PFSK-1 (cell line): ENCODE data around the gene ZDHHC17.

Source experiments
- FOXP2 ChIP-seq: optimal IDR thresholded peaks from 2 replicates; pipeline ENCODE3; 2011; ENCODE audit warnings: borderline replicate concordance, control low read depth, inconsistent platforms; ENCODE audit not compliant: insufficient read depth; ENCODE audit errors: extremely low read length, extremely low read depth
- POLR2AphosphoS5 ChIP-seq: IDR thresholded peaks from 2 replicates; pipeline ENCODE4 v1.6.1; 2012; ENCODE audit warnings: low read depth, mild to moderate bottlenecking, control low read depth, low read length, moderate library complexity
- SIN3A ChIP-seq: IDR thresholded peaks from 2 replicates; pipeline ENCODE4 v1.6.1; 2012; ENCODE audit warnings: mild to moderate bottlenecking, low read length, moderate library complexity, borderline replicate concordance; ENCODE audit not compliant: insufficient read depth
- TAF1 ChIP-seq: IDR thresholded peaks from 2 replicates; pipeline ENCODE4 v1.6.1; 2012; ENCODE audit warnings: low read length, control low read depth, borderline replicate concordance; ENCODE audit not compliant: insufficient read depth
- TF ChIP-seq, protein P1 (sequence below), 2 experiments: IDR thresholded peaks; 2 replicates each; pipeline versions ENCODE4 v1.6.1 to v1.8.0; 2011 to 2012; ENCODE audit warnings: low read depth in 2 of 2, low read length in 2 of 2, control low read depth in 1 of 2, inconsistent platforms in 1 of 2, mild to moderate bottlenecking in 1 of 2, moderate library complexity in 1 of 2; ENCODE audit not compliant: insufficient read depth in 1 of 2

Gene ZDHHC17

DNA sequence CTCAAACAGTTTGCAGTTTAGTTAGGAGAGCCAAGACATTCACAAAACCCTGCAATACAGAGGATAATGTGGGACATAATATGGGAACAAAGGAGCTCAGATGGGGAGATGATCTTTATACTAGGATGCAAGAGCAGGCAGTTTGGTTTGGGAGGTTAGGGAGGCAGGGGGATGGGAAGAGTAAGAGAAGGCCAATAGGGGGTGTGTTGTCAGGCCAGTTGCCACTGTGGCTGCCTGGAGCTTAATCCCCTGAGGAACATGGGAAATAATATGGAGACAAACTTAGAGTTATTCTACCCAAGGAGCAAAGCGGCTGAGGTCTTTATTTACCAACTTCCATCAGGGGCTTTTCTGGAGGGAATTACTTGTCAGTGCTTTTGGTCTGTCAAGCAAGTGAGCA lies 124.9 kb downstream of the ZDHHC17 start:
- TF ChIP-seq POLR2AphosphoS5 (no peak), SIN3A (no peak), TAF1 (no peak), FOXP2 (no peak)
- TF ChIP-seq, protein P1, sequence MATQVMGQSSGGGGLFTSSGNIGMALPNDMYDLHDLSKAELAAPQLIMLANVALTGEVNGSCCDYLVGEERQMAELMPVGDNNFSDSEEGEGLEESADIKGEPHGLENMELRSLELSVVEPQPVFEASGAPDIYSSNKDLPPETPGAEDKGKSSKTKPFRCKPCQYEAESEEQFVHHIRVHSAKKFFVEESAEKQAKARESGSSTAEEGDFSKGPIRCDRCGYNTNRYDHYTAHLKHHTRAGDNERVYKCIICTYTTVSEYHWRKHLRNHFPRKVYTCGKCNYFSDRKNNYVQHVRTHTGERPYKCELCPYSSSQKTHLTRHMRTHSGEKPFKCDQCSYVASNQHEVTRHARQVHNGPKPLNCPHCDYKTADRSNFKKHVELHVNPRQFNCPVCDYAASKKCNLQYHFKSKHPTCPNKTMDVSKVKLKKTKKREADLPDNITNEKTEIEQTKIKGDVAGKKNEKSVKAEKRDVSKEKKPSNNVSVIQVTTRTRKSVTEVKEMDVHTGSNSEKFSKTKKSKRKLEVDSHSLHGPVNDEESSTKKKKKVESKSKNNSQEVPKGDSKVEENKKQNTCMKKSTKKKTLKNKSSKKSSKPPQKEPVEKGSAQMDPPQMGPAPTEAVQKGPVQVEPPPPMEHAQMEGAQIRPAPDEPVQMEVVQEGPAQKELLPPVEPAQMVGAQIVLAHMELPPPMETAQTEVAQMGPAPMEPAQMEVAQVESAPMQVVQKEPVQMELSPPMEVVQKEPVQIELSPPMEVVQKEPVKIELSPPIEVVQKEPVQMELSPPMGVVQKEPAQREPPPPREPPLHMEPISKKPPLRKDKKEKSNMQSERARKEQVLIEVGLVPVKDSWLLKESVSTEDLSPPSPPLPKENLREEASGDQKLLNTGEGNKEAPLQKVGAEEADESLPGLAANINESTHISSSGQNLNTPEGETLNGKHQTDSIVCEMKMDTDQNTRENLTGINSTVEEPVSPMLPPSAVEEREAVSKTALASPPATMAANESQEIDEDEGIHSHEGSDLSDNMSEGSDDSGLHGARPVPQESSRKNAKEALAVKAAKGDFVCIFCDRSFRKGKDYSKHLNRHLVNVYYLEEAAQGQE (IDR thresholded peaks at IDR 0.05; ENCODE audit: insufficient read depth in 1 of 2, low read depth in 2 of 2, low read length in 2 of 2) = no peak

DNA sequence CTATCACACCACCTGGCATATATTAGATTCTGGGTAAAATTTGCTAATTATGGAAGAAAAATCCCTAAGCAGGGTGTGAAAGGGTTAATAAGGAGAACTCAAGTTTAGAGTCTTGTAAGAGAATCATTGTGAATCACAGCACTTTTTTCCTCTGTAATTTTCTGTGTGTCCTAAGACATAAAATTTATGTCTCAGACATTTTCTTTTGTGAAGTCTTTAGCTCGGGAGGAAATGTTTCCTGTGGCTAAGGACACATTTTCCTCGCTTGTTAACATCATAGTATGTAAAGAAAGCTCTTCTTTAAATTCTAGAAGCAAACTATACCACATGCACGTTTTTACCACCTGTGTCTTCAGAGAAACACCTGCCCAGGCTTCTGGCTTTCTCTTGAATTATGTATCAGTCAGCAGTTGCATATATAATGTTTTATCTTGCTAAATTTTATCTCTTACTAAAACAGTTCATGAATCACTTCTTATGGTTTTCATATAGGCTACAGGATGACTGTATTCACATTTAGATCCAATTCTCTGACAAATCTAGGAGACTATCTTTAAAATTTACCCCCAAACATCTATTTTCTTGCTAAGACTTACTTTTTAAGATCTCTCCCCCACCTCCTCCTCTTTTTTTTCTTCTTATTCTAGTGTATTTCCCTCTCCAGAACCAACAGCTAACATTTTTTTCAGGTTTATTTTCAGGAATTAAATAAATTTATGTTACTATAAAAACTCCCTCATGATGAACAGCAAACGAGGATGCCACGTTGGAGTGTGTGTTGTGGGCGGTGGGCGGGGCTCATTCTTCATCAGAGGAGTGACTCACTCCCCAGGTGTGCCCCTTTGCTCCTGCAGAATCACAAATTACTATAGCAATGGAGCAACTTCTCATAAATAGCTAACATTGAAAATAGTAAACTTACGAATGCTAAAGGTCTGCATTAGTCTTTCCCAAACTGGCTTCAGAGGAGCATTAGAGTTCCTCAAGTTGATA lies 126.5 kb downstream of the ZDHHC17 start:
- TF ChIP-seq TAF1 = no peak
- no peak for TF ChIP-seq SIN3A
- TF ChIP-seq, protein P1 (IDR thresholded peaks at IDR 0.05; ENCODE audit: insufficient read depth in 1 of 2, low read depth in 2 of 2, low read length in 2 of 2) = no peak
- TF ChIP-seq POLR2AphosphoS5 = no peak
- TF ChIP-seq FOXP2 = no peak

DNA sequence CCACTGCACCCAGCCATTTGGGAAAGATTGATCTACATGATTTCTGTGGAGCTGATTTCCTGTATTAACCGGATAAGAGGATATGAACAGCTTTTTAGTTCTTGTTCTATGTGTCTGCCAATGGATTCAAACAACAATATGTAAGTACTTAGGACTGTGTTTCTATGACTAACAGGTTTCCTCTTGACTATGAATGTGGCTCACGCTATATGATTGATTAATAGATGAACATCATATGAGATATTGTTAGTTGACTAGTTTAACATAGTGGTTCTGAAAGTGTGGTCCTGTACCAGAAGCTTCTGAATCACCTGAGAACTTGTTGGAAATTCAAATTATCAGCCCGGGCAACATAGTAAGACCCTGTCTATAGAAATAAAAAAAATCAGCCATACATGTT lies 127.7 kb downstream of the ZDHHC17 start:
- TF ChIP-seq TAF1 (no peak), SIN3A (no peak)

DNA sequence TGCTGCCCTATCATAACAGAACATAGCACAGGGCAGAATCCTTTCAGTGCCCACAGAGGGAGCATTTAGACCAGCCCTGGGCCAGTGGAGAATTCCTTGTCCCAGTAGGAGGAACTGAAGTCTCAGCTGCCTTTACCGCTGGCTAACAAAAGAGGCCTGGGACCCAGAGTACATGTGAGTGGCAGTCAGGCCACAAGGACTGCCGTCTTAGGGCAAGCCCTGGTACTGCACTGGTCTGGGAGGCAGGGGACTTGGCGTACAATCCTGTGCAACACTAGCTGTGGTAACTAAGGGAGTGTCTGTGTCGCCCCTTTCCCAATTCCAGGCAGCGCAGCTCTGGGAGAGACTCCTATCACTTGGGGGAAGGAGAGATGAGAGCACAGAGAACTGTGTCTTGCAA lies 131.9 kb downstream of the ZDHHC17 start:
- TF ChIP-seq FOXP2 (no peak), SIN3A (no peak), TAF1 (no peak), POLR2AphosphoS5 (no peak)
- TF ChIP-seq, protein P1 (IDR thresholded peaks at IDR 0.05; ENCODE audit: insufficient read depth in 1 of 2, low read depth in 2 of 2, low read length in 2 of 2) = no peak

DNA sequence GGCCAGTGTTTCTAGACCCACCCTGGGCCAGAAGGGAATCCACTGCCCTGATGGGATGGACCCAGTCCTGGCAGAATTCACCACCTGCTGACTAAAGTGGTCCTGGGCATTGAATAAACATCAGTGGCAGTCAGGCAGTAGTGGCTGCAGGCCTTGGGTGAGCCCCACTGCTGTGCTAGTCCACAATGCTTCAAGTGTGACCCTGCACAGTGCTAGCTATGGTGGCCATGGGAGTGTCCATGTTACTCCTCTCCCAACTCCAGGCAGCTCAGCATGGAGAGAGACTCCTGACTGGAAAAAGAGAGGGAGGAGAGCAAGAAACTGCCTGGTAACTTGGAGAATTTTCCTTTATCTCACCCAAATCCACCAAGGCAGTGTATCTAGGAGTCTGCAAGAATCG lies 132.4 kb downstream of the ZDHHC17 start:
- TF ChIP-seq FOXP2 = no peak
- TF ChIP-seq POLR2AphosphoS5 = no peak
- TF ChIP-seq, protein P1 (IDR thresholded peaks at IDR 0.05; ENCODE audit: insufficient read depth in 1 of 2, low read depth in 2 of 2, low read length in 2 of 2) = no peak
- TF ChIP-seq SIN3A = no peak
